Measurements from ENCODE around the gene PRKAB2. TPM values are rescaled to one million over a fixed set of nuclear protein-coding genes. Genes with fewer than 3 reads are reported as not detected.
A peak's percentile ranks its signal among the peaks of the same experiment; 100 is the strongest.

The PRKAB2 gene
- total and polyA plus RNA-seq, 9 of the 15 experiments (the other 6 are each of a cell fraction or from before 2014, with no cell fraction given), result 2.3 to 20.8 (median 7.9) TPM

DNA sequence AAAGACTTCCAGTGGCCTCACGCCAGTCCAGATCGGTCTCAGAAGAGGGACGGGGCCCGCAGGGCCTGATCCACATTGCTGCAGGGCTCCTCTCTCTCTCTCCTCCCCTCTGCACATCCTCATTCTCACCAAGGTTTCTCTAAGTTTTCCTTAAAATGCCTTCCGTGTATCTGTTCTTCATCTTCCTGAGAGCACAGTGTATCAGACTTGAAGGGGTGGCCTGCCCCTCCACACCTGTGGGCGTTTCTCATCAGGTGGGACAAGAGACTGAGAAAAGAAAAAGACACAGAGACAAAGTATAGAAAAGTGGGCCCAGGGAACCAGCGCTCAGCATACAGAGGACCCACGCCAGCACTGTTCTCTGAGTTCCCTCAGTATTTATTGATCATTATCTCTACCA lies 66.4 kb downstream of the PRKAB2 start:
- 3% methylated on average over 6 of the region's 8 CpGs for WGBS (ENCODE audit: insufficient coverage, low coverage, missing lambda C conversion rate)
- H3K36me3 ChIP-seq (ENCODE audit: control insufficient read depth, insufficient read depth, low read length), result no peaks in the 10 kb centered on the region
- H2AFZ ChIP-seq (ENCODE audit: low read depth, low read length), result no peak overlapping the region
- intact Hi-C loops (cut with micrococcal nuclease) (no loop called here), in situ Hi-C loops (cut with MboI) (no loop called here)
- no peaks in the 10 kb centered on the region for H3K9me3 ChIP-seq (replicated peaks; ENCODE audit: control insufficient read depth, insufficient read depth, low read depth, low read length)
- H3K4me1 ChIP-seq (replicated peaks in 1 of 2; ENCODE audit: control insufficient read depth in 2 of 2, insufficient read depth in 2 of 2, low read length in 2 of 2), result peaks cover 0 to 6% of the 10 kb centered on the region in 2 experiments; a peak in 1 of 5 replicates
- CTCF ChIA-PET (ENCODE audit: low intra/inter-chr PET ratio), result no interaction called here
- FAIRE-seq (no peak), DNase-seq (ENCODE audit: extremely low read depth in 1 of 4, low spot score in 3 of 4) (no peak), ATAC-seq (no peak)
- no peak overlapping the region for H3K9ac ChIP-seq (ENCODE audit: insufficient read depth in 1 of 2, low read depth in 2 of 2, low read length in 2 of 2)
- no peaks in the 10 kb centered on the region for H4K20me1 ChIP-seq (replicated peaks; ENCODE audit: control insufficient read depth, insufficient read depth, low read length)
- BruUV-seq (replicated peaks), result no TSS peak
- H3K9me1 ChIP-seq (ENCODE audit: control insufficient read depth, insufficient read depth, low read length), result no peaks in the 10 kb centered on the region
- POLR2A ChIA-PET, result no interaction called here
- no peak overlapping the region for H3K4me3 ChIP-seq
- H3K4me2 ChIP-seq (ENCODE audit: insufficient read depth, low read length), result 0 out of 2 replicates have a peak overlapping the region, but pooled peaks have one; percentile 3
- H3K79me2 ChIP-seq (ENCODE audit: control insufficient read depth, insufficient read depth, low read length), result no peaks in the 10 kb centered on the region
- no peak overlapping the region for H3K27ac ChIP-seq (ENCODE audit: extremely low read depth, low read depth, low read length)
- H3K27me3 ChIP-seq (ENCODE audit: control insufficient read depth in 2 of 2, insufficient read depth in 2 of 2, low read length in 2 of 2), result peaks cover 2 to 29% of the 10 kb centered on the region in 2 experiments; a peak in 4 of 5 replicates
- TF ChIP-seq CBX3 (IDR thresholded peaks at IDR 0.05; ENCODE audit: borderline replicate concordance in 1 of 2, low read length in 2 of 2) (no peak), HMG20A (CRISPR knock-in tag; conservative IDR thresholded peaks at IDR 0.05) (no peak), NFRKB (IDR thresholded peaks at IDR 0.05; ENCODE audit: low read depth) (no peak), E2F8 (IDR thresholded peaks at IDR 0.05; ENCODE audit: low read depth, partially characterized antibody) (no peak), L3MBTL2 (IDR thresholded peaks at IDR 0.05) (no peak), SOX6 (IDR thresholded peaks at IDR 0.05) (no peak), NEUROD1 (IDR thresholded peaks at IDR 0.05; ENCODE audit: borderline replicate concordance, low read depth, low read length, partially characterized antibody) (no peak)
- TF ChIP-seq, protein P1, sequence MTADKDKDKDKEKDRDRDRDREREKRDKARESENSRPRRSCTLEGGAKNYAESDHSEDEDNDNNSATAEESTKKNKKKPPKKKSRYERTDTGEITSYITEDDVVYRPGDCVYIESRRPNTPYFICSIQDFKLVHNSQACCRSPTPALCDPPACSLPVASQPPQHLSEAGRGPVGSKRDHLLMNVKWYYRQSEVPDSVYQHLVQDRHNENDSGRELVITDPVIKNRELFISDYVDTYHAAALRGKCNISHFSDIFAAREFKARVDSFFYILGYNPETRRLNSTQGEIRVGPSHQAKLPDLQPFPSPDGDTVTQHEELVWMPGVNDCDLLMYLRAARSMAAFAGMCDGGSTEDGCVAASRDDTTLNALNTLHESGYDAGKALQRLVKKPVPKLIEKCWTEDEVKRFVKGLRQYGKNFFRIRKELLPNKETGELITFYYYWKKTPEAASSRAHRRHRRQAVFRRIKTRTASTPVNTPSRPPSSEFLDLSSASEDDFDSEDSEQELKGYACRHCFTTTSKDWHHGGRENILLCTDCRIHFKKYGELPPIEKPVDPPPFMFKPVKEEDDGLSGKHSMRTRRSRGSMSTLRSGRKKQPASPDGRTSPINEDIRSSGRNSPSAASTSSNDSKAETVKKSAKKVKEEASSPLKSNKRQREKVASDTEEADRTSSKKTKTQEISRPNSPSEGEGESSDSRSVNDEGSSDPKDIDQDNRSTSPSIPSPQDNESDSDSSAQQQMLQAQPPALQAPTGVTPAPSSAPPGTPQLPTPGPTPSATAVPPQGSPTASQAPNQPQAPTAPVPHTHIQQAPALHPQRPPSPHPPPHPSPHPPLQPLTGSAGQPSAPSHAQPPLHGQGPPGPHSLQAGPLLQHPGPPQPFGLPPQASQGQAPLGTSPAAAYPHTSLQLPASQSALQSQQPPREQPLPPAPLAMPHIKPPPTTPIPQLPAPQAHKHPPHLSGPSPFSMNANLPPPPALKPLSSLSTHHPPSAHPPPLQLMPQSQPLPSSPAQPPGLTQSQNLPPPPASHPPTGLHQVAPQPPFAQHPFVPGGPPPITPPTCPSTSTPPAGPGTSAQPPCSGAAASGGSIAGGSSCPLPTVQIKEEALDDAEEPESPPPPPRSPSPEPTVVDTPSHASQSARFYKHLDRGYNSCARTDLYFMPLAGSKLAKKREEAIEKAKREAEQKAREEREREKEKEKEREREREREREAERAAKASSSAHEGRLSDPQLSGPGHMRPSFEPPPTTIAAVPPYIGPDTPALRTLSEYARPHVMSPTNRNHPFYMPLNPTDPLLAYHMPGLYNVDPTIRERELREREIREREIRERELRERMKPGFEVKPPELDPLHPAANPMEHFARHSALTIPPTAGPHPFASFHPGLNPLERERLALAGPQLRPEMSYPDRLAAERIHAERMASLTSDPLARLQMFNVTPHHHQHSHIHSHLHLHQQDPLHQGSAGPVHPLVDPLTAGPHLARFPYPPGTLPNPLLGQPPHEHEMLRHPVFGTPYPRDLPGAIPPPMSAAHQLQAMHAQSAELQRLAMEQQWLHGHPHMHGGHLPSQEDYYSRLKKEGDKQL (CRISPR knock-in tag; IDR thresholded peaks at IDR 0.05; ENCODE audit: borderline replicate concordance), result no peak
- TF ChIP-seq, protein P2, sequence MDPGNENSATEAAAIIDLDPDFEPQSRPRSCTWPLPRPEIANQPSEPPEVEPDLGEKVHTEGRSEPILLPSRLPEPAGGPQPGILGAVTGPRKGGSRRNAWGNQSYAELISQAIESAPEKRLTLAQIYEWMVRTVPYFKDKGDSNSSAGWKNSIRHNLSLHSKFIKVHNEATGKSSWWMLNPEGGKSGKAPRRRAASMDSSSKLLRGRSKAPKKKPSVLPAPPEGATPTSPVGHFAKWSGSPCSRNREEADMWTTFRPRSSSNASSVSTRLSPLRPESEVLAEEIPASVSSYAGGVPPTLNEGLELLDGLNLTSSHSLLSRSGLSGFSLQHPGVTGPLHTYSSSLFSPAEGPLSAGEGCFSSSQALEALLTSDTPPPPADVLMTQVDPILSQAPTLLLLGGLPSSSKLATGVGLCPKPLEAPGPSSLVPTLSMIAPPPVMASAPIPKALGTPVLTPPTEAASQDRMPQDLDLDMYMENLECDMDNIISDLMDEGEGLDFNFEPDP (CRISPR knock-in tag; IDR thresholded peaks at IDR 0.05), result no peak
